Measurements from ENCODE around the gene BRINP3.

BRINP3 gene

GRCh38 chr1:190277107-190277506, 200.6 kb downstream of the BRINP3 start:
- DNase-seq (ENCODE audit: low read depth): no peak
- no peak overlapping the region for H3K4me3 ChIP-seq (ENCODE audit: low read depth, low read length)
- no peak for TF ChIP-seq CTCF (IDR thresholded peaks at IDR 0.05; ENCODE audit: low read depth, low read length)
- TF ChIP-seq MYC (IDR thresholded peaks at IDR 0.05; ENCODE audit: low read depth, low read length): no peak
- TF ChIP-seq POLR2A (IDR thresholded peaks at IDR 0.05; ENCODE audit: extremely low read depth, insufficient read length): no peak

- no peak overlapping the region for H3K4me3 ChIP-seq (ENCODE audit: low read depth, low read length)
- TF ChIP-seq MAX (IDR thresholded peaks at IDR 0.05; ENCODE audit: low read depth, low read length) (no peak), CTCF (IDR thresholded peaks at IDR 0.05; ENCODE audit: low read depth, low read length) (no peak), POLR2A (IDR thresholded peaks at IDR 0.05; ENCODE audit: extremely low read depth, insufficient read length) (no peak), MYC (IDR thresholded peaks at IDR 0.05; ENCODE audit: low read depth, low read length) (no peak)
- no peak for DNase-seq (ENCODE audit: low read depth)
These were observed 202.9 kb downstream of the BRINP3 start for GRCh38 chr1:190274721-190275120.

- TF ChIP-seq MAX (IDR thresholded peaks at IDR 0.05; ENCODE audit: low read depth, low read length): no peak
- TF ChIP-seq MYC (IDR thresholded peaks at IDR 0.05; ENCODE audit: low read depth, low read length): no peak
- no peak for TF ChIP-seq CTCF (IDR thresholded peaks at IDR 0.05; ENCODE audit: low read depth, low read length)
- no peak for TF ChIP-seq POLR2A (IDR thresholded peaks at IDR 0.05; ENCODE audit: extremely low read depth, insufficient read length)
- no peak overlapping the region for H3K4me3 ChIP-seq (ENCODE audit: low read depth, low read length)
- DNase-seq (ENCODE audit: low read depth): no peak
These were observed 204.5 kb downstream of the BRINP3 start for GRCh38 chr1:190273161-190273560.

GRCh38 chr1:190262538-190262937, 215.1 kb downstream of the BRINP3 start:
- no peak for DNase-seq (ENCODE audit: low read depth)
- TF ChIP-seq CTCF (IDR thresholded peaks at IDR 0.05; ENCODE audit: low read depth, low read length) (no peak), MAX (IDR thresholded peaks at IDR 0.05; ENCODE audit: low read depth, low read length) (no peak), MYC (IDR thresholded peaks at IDR 0.05; ENCODE audit: low read depth, low read length) (no peak), POLR2A (IDR thresholded peaks at IDR 0.05; ENCODE audit: extremely low read depth, insufficient read length) (no peak)
- no peak overlapping the region for H3K4me3 ChIP-seq (ENCODE audit: low read depth, low read length)

- DNase-seq (ENCODE audit: low read depth): no peak
- no peak overlapping the region for H3K4me3 ChIP-seq (ENCODE audit: low read depth, low read length)
- TF ChIP-seq POLR2A (IDR thresholded peaks at IDR 0.05; ENCODE audit: extremely low read depth, insufficient read length) (no peak), MAX (IDR thresholded peaks at IDR 0.05; ENCODE audit: low read depth, low read length) (no peak)
These were observed 218.2 kb downstream of the BRINP3 start for GRCh38 chr1:190259424-190259823.

- TF ChIP-seq CTCF (IDR thresholded peaks at IDR 0.05; ENCODE audit: low read depth, low read length): no peak
- no peak for TF ChIP-seq POLR2A (IDR thresholded peaks at IDR 0.05; ENCODE audit: extremely low read depth, insufficient read length)
- TF ChIP-seq MAX (IDR thresholded peaks at IDR 0.05; ENCODE audit: low read depth, low read length): no peak
- TF ChIP-seq MYC (IDR thresholded peaks at IDR 0.05; ENCODE audit: low read depth, low read length): no peak
- DNase-seq (ENCODE audit: low read depth): no peak
- no peak overlapping the region for H3K4me3 ChIP-seq (ENCODE audit: low read depth, low read length)
These were observed 219.7 kb downstream of the BRINP3 start for GRCh38 chr1:190258003-190258402.
